Measurements from ENCODE around the gene NFATC2. TPM values are rescaled to one million over a fixed set of nuclear protein-coding genes. Genes with fewer than 3 reads are reported as not detected.

The NFATC2 gene
- polyA plus RNA-seq, 1 of the 3 experiments (the other 2 are of a cell fraction): 0.36 TPM

- no peak for TF ChIP-seq SMC3 (IDR thresholded peaks at IDR 0.05; ENCODE audit: low read depth, low read length)
- no peak for TF ChIP-seq RAD21 (IDR thresholded peaks at IDR 0.05; ENCODE audit: low read length)
- TF ChIP-seq, protein P1, sequence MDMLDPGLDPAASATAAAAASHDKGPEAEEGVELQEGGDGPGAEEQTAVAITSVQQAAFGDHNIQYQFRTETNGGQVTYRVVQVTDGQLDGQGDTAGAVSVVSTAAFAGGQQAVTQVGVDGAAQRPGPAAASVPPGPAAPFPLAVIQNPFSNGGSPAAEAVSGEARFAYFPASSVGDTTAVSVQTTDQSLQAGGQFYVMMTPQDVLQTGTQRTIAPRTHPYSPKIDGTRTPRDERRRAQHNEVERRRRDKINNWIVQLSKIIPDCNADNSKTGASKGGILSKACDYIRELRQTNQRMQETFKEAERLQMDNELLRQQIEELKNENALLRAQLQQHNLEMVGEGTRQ (IDR thresholded peaks at IDR 0.05; ENCODE audit: borderline replicate concordance, low read depth, low read length): no peak
- no peak for TF ChIP-seq TEAD4 (IDR thresholded peaks at IDR 0.05; ENCODE audit: borderline replicate concordance, insufficient read depth)
- no peak for TF ChIP-seq USF1 (IDR thresholded peaks at IDR 0.05; ENCODE audit: borderline replicate concordance, low read depth)
- no peak for TF ChIP-seq FOSL2 (IDR thresholded peaks at IDR 0.05; ENCODE audit: borderline replicate concordance, low read depth)
- no peak for TF ChIP-seq CTCF (IDR thresholded peaks at IDR 0.05)
Observed at GRCh38 chr20:51460163-51460562, 82.4 kb downstream of the NFATC2 start (continued).

DNA sequence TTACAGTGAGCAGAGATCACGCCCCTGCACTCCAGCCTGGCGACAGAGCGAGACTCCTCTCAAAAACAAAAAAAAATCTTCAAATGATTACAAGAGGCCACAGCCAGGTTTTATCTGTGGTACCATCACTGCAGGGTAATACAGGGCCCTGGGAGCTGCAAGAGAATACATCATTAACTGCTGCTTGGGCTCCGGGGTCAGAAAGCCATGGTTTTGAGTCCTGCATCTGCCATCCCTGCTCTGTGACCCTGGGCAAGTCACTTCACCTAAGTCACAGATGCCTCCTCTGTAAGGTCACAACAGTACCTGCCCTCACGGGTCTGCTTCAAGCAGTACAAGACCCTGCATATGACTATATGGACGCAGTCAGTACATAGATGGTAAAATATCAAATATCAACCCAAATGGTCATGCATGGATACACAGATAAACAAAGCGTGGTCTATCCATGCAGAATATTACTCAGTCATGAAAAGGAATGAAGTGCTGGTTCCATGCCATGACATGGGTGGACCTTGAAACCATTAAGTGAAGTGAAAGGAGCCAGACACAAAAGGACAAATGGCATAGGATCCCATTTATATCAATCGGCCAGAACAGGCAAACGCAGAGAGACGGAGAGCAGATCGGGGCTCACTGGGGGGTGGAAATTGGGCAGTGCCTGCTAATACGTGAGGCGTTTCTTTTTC is 83.6 kb downstream of the NFATC2 start:
- Histone ChIP-seq H3K27ac (ENCODE audit: low read depth in 2 of 2, low read length in 1 of 2) (peak overlapping the region in 1 of 2 experiments; percentile 98; a peak in 1 of 4 replicates), H3K9me2 (no peaks in the 10 kb centered on the region), H3K9me3 (no peaks in the 10 kb centered on the region), H3K9ac (no peak overlapping the region), H3K4me3 (ENCODE audit: low read depth in 2 of 2, low read length in 1 of 2) (no peak overlapping the region), H2AFZ (ENCODE audit: low read depth) (no peak overlapping the region), H3K79me2 (ENCODE audit: insufficient read depth) (no peaks in the 10 kb centered on the region), H3K4me2 (no peak overlapping the region), H3K36me3 (replicated peaks in 1 of 2; ENCODE audit: control insufficient read depth in 1 of 2, insufficient read depth in 2 of 2, low read length in 1 of 2) (no peaks in the 10 kb centered on the region), H3F3A (replicated peaks; ENCODE audit: insufficient read depth) (peaks cover 14% of the 10 kb centered on the region), H4K20me1 (ENCODE audit: insufficient read depth) (no peaks in the 10 kb centered on the region), H3K4me1 (ENCODE audit: control insufficient read depth in 1 of 2, insufficient read depth in 2 of 2, low read depth in 1 of 2, low read length in 1 of 2) (peaks cover 19 to 25% of the 10 kb centered on the region in 2 experiments; a peak in 3 of 4 replicates), H3K27me3 (ENCODE audit: insufficient read depth) (no peaks in the 10 kb centered on the region)
- WGBS (ENCODE audit: low lambda C conversion rate): 91% methylated on average over 13 of the region's 13 CpGs
- CTCF ChIA-PET: interaction anchor here (0.6 kb wide), 1 partner anchor 610 kb away, joined by 3 read pairs; no protein-coding TSS in a partner anchor
- no peak for DNase-seq
- POLR2A ChIA-PET: no interaction called here
- TF ChIP-seq GATA2 (CRISPR knock-in tag; IDR thresholded peaks at IDR 0.05): no peak
- TF ChIP-seq NRF1 (IDR thresholded peaks at IDR 0.05; ENCODE audit: low read depth, low read length): no peak
- TF ChIP-seq GABPA (IDR thresholded peaks at IDR 0.05; ENCODE audit: low read depth): no peak
- no peak for TF ChIP-seq POLR2AphosphoS5 (IDR thresholded peaks at IDR 0.05; ENCODE audit: low read depth, low read length)
- TF ChIP-seq FOXJ3 (CRISPR knock-in tag; IDR thresholded peaks at IDR 0.05): no peak
- no peak for TF ChIP-seq CTCF (IDR thresholded peaks at IDR 0.05)
- TF ChIP-seq RFX5 (IDR thresholded peaks at IDR 0.05; ENCODE audit: low read length): no peak
- no peak for TF ChIP-seq MAX (IDR thresholded peaks at IDR 0.05; ENCODE audit: low read depth)
- no peak for TF ChIP-seq JUND (IDR thresholded peaks at IDR 0.05)
- no peak for TF ChIP-seq TAF1 (IDR thresholded peaks at IDR 0.05; ENCODE audit: borderline replicate concordance, low read depth, low read length)
- TF ChIP-seq SIN3A (IDR thresholded peaks at IDR 0.05; ENCODE audit: borderline replicate concordance, low read depth, low read length): no peak
- TF ChIP-seq EP300 (IDR thresholded peaks at IDR 0.05; ENCODE audit: borderline replicate concordance in 1 of 2, low read depth in 1 of 2, low read length in 1 of 2): no peak
- no peak for TF ChIP-seq USF1 (IDR thresholded peaks at IDR 0.05; ENCODE audit: borderline replicate concordance, low read depth)
- TF ChIP-seq, protein P1 (IDR thresholded peaks at IDR 0.05; ENCODE audit: borderline replicate concordance, low read depth, low read length): no peak
- TF ChIP-seq YY1 (IDR thresholded peaks at IDR 0.05; ENCODE audit: low read depth): no peak
- no peak for TF ChIP-seq IRF3 (IDR thresholded peaks at IDR 0.05; ENCODE audit: low read depth, low read length)
- no peak for TF ChIP-seq RCOR1 (IDR thresholded peaks at IDR 0.05; ENCODE audit: low read length)
- TF ChIP-seq FOSL2 (IDR thresholded peaks at IDR 0.05; ENCODE audit: borderline replicate concordance, low read depth): no peak
